DMS53 treated with DMSO at 0.1 percent for 48 hours (cell line): Measurements from ENCODE around the gene MYH11.
A peak's percentile ranks its signal among the peaks of the same experiment; 100 is the strongest.
"Not testable (repeated sequence)": the region's sequence is repeated elsewhere in the genome, so short reads cannot be mapped to it uniquely, and the experiment has no call there.

Source experiments
- DNase-seq: peaks from one replicate; lab custom pipeline; 2025; ENCODE audit not compliant: unreplicated experiment; lab: John Stamatoyannopoulos, UW

Gene MYH11

GRCh38 chr16:15757630-15758251 lies 99.1 kb downstream of the MYH11 start:
- no peak for DNase-seq

DNA sequence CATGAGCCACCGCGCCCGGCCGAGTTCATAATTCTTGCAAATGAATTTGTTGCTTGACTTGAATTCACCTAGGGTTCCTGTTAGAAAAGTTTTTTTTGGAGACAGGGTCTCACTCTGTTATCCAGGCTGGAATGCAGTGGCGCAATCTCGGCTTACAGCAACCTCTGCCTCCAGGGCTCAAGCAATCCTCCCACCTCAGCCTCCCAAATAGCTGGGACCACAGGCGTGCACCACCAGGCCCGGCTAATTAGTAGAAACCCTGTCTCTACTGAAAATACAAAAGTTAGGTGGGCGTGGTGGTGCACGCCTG lies 99.8 kb downstream of the MYH11 start:
- DNase-seq, result no peak

DNA sequence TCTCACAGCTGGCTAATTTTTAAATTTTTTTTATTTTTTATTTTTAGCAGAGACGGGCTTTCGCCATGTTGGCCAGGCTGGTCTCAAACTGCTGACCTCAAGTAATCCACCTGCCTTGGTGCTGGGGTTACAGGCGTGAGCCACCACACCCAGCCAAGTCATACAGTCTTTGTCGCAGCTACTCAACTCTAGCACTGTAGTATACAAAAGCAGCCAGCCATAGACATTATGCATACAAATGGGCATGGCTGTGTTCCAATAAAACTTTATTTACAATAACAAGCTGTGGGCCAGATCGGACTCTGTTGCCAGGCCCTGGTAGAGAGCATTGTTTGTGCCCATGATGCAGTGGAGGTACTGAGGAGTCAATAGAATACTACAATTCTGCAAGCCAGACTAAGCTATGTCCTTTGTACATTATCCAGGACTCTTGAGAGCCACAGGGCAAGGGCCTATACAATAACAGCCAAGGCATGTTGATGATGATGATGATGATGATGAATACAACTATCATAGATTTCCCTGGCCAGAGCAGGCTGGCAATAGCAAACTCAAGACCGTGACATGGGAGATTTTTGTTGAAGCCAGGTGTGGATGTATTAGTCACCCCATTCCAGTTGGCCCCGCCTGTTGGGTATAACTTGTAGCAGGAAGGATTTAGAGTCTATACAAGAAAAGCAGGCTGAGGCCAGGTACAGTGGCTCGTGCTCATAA lies 101.8 kb downstream of the MYH11 start:
- DNase-seq, result no peak

- no peak for DNase-seq
Observed at GRCh38 chr16:15752717-15753488, 103.9 kb downstream of the MYH11 start.

- no peak for DNase-seq
Observed at GRCh38 chr16:15751940-15752339, 104.9 kb downstream of the MYH11 start.

DNA sequence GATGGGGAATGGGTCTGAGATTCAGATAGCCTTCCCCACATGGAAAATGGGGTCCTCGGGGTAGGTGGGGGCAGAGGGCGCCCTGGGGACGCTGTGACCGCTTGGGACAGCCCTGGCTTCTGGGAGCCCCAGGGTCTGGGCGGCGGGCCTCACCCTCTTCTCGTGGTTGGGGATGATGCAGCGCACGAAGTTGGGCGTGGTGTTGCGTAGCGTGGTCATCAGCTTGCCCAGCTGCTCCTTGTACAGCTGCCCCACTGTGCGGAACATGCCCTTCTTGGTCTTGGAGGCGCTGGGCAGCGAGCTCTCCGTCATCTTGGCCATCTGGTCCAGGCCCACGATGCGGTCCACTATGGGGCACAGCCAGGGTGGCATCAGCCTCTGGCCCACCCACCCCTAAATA lies 106.8 kb downstream of the MYH11 start:
- DNase-seq, result no peak

DNA sequence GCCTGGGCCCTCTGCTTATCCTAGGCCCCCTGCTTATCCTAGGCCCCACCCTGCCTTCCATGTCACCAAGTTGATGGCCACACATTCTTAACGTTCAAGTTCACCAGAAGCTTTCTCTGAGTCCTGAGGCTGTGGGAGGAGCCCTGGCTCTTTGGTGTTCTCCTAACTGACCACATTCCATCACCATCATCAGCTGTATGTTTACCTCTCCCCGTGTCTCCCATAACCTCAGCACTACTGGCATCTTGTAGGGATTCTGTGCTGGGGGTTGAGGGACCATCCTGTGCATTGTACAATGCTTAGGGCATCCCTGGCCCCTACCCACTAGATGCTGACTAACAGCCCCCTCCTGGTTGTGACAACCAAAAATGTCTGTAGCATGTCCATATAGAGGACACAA lies 107.5 kb downstream of the MYH11 start:
- no peak for DNase-seq

GRCh38 chr16:15748654-15749053 lies 108.2 kb downstream of the MYH11 start:
- DNase-seq, result no peak

- DNase-seq, result no peak
Observed at GRCh38 chr16:15747937-15748336, 108.9 kb downstream of the MYH11 start.

DNA sequence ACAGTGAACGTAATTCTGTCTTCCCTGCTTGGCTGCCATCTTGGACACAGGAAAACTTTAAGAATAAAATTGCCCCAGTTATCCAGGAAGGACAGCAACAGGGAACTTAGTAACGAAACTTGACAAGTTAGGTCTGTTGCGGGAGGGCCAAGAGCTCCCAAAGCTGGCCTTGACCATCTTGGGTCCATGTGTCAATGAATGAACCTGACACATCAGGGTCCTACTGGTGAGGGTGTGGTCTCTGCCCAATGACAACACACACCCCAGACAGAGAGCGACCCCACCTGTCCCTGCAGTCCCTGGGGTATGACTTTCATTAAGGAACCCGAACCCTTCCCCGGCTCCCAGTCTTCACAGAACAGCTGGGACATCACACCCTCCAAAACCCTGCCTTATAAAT lies 110.5 kb downstream of the MYH11 start:
- DNase-seq, result no peak

DNA sequence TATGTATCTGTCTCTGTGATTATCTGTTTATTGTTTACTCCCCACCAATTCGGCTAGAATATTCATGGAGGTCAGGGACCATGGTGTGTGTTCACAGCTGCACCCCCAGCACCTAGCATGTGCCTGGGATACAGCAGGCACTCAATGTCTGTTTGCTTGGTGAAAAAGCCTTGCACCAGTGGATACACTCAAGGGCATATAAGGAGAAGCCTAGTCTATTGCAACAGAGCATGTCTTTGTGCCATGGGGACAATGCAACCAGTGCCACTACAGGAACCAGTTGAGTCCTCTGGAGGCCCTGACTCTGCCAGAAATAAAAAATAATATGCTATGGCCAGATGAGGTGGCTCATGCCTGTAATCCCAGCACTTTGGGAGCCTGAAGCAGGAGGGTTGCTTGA lies 113.2 kb downstream of the MYH11 start:
- no peak for DNase-seq

DNA sequence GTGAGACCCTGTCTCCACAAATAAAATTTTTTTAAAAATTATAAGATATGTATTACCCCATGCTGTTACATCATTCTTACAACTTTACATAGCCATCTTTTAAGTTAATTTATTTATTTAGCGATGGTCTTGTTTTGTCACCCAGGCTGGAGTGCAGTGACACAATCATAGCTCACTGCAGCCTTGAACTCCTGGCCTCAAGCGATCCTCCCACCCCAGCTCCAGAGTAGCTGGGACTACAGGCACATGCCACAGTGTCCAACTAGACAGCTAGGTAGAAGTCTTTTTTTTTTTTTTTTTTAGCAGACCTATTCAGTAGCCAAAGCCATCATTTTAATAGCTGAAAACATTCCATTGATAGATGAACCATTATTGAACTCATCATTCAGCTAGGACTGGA lies 114.1 kb downstream of the MYH11 start:
- DNase-seq, result no peak

DNA sequence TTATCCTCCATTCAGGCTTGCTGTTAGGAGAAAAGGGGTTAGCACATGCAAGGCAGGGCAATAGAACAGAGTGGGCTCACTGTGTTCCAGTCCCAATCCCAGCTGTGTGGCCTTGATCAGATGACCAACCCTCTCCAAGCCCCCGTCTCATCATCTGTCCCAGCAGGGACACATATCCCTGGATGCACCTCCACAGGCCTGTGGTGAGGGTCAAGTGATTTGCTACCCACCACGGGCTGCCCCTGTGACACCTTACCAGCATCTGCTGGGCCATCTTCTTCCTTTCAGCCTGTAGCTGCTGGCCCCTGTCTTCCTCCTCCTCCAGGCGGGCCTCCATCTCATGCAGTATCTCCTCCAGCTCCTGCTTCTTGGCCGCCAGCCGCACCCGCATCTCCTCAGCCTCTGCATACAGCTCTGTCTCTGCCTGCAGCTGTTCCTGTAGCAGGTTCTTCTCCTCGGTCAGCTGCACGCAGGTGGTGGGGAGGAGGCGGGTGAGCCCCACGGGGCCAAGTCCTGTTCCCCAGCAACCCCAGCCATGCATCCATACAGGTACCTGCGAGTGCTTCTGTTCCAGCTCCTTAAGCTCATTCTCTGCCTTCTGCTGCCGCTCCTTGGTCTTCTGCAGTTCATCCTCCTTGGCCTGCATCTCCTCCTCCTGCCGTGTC lies 115.5 kb downstream of the MYH11 start:
- DNase-seq, result no peak

- DNase-seq, result no peak
Observed at GRCh38 chr16:15739950-15740349, 116.9 kb downstream of the MYH11 start.

- no peak for DNase-seq
Observed at GRCh38 chr16:15739464-15739863, 117.4 kb downstream of the MYH11 start.

- no peak for DNase-seq
Observed at GRCh38 chr16:15737140-15737644, 119.6 kb downstream of the MYH11 start.

DNA sequence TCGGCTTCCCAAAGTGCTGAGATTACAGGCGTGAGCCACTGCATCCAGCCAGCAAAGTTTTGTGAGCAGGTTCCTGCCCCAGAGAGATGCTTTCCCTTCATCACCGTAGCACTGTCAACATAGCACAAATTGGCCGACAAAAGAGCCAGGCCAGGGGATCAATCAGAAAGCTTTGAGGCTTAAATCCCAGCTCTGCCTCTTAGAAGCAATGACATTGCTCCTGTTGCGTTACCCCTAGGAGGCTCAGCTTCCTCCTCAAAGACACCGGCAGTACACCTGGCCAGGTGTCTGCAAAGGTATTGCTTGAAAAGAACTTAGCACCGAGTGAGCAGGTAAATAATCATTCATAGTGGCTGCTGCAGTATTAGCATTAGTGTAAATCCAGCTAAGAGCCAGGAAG lies 120.3 kb downstream of the MYH11 start:
- no peak for DNase-seq

GRCh38 chr16:15735610-15736009 lies 121.2 kb downstream of the MYH11 start:
- DNase-seq, result no peak

DNA sequence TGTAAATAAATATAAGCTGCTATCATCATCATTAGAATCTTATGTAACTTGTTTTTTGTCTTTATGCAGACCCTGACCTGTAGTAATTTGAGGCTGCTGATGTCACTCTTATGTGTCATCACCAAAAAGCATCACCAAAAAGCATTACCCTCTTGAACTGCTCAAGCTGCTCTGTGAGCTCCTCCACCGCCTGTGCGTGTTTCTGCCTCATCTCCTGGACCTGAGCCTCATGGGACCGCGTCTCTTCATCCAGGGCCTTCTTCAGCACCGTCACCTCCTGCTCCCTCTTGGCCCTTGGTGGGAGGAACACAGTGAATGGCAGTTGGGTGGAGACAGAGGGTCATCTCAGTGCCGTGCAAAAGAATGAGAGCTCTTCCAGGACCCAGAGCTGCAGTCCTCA lies 124.4 kb downstream of the MYH11 start:
- no peak for DNase-seq

- DNase-seq, result no peak
Observed at GRCh38 chr16:15729152-15729551, 127.7 kb downstream of the MYH11 start.

DNA sequence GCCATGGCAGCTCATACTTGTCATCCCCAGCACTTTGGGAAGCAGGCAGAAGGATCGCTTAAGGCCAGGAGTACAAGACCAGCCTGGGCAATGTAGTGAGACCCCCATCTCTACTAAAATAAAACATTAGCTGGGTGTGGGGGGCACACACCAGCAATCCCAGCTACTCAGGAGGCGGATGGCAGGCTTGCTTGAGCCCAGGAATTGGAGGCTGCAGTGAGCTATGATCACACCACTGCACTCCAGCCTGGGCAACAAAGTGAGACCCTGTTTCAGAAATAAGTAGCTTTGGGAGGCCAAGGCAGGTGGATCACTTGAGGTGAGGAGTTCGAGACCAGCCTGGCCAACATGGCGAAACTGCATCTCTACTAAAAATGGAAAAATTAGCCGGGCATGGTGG lies 129.1 kb downstream of the MYH11 start:
- not testable (repeated sequence) for DNase-seq

GRCh38 chr16:15726715-15727114 lies 130.1 kb downstream of the MYH11 start:
- DNase-seq, result peak; percentile 11
